Embryonic facial prominence (tissue), 1 donor: ENCODE data around the gene GPSM3.

Source experiments
- DNase-seq: peaks from one replicate; pipeline ENCODE4 v3.0.0-alpha.2; 2016; ENCODE audit errors: extremely low spot score

The GPSM3 gene

GRCh38 chr6:32173051-32173727 lies 19.3 kb downstream of the GPSM3 start:
- DNase-seq = no peak

GRCh38 chr6:32171234-32171633 lies 21.2 kb downstream of the GPSM3 start:
- no peak for DNase-seq

- no peak for DNase-seq
These were observed 22.1 kb downstream of the GPSM3 start for GRCh38 chr6:32170294-32170693.

- no peak for DNase-seq
These were observed 23.4 kb downstream of the GPSM3 start for GRCh38 chr6:32168807-32169591.

- DNase-seq = no peak
These were observed 24.1 kb downstream of the GPSM3 start for GRCh38 chr6:32168350-32168749.

- no peak for DNase-seq
These were observed 24.6 kb downstream of the GPSM3 start for GRCh38 chr6:32167761-32168262.

- DNase-seq = no peak
These were observed 25.2 kb downstream of the GPSM3 start for GRCh38 chr6:32167154-32167760.

GRCh38 chr6:32166411-32167061 lies 25.9 kb downstream of the GPSM3 start:
- DNase-seq = no peak

- DNase-seq = no peak
These were observed 28.1 kb downstream of the GPSM3 start, which contains the start of gene EGFL8 for GRCh38 chr6:32164295-32164694. Gene EGFL8, plus strand, starts transcription at chr6:32164595. Its CDS starts 1,571 bp downstream, at chr6:32166166.

- DNase-seq = no peak
These were observed 28.7 kb downstream of the GPSM3 start for GRCh38 chr6:32163559-32164258.

GRCh38 chr6:32158052-32158451 lies 34.4 kb downstream of the GPSM3 start:
- no peak for DNase-seq

GRCh38 chr6:32156891-32157290 lies 35.6 kb downstream of the GPSM3 start:
- no peak for DNase-seq

- DNase-seq = peak; percentile 66
These were observed 37.8 kb downstream of the GPSM3 start for GRCh38 chr6:32154514-32155161.

- peak; percentile 94 for DNase-seq
These were observed 38.6 kb downstream of the GPSM3 start, which contains the start of gene PPT2 for GRCh38 chr6:32153564-32154513. Gene PPT2, plus strand, starts transcription at chr6:32154141. Its CDS starts 454 bp downstream, at chr6:32154595.

- no peak for DNase-seq
These were observed 39.5 kb downstream of the GPSM3 start for GRCh38 chr6:32152769-32153563.

GRCh38 chr6:32151863-32152768 lies 40.3 kb downstream of the GPSM3 start, which contains the start of gene PRRT1:
Gene PRRT1, minus strand, starts transcription at chr6:32151939. Its CDS starts 112 bp downstream, at chr6:32151827.
- no peak for DNase-seq

GRCh38 chr6:32151181-32151862 lies 41.1 kb downstream of the GPSM3 start:
- DNase-seq = no peak
